H9 (cell line): ENCODE results near the gene ZNF609. TPM values are rescaled to one million over a fixed set of nuclear protein-coding genes. Genes with fewer than 3 reads are reported as not detected.
A peak's percentile ranks its signal among the peaks of the same experiment; 100 is the strongest.

Source experiments
- DNase-seq: peaks from one replicate; pipeline ENCODE4 v3.0.0-alpha.2; 2017
- H2AFZ ChIP-seq: one replicate; pipeline ENCODE4 v1.6.1; 2013; ENCODE audit warnings: mild to moderate bottlenecking, low read length, control low read depth, moderate library complexity
- H2AK5ac ChIP-seq: 2 replicates; pipeline ENCODE4 v1.6.1; 2013; ENCODE audit warnings: low read length, control low read depth, mixed read lengths; ENCODE audit not compliant: insufficient read length
- H2BK120ac ChIP-seq: one replicate; pipeline ENCODE4 v1.6.1; 2013; ENCODE audit warnings: low read depth, mild to moderate bottlenecking, low read length, control low read depth, inconsistent platforms; ENCODE audit not compliant: poor library complexity, severe bottlenecking
- H2BK12ac ChIP-seq: 2 replicates; pipeline ENCODE4 v1.6.1; 2013; ENCODE audit warnings: low read length, control low read depth, mixed read lengths, low read depth; ENCODE audit not compliant: insufficient read length
- H2BK15ac ChIP-seq: 2 replicates; pipeline ENCODE4 v1.6.1; 2013; ENCODE audit warnings: low read depth, low read length, control low read depth
- H2BK20ac ChIP-seq: one replicate; pipeline ENCODE4 v1.6.1; 2013; ENCODE audit warnings: low read depth, mild to moderate bottlenecking, low read length, control low read depth, inconsistent platforms; ENCODE audit not compliant: poor library complexity, severe bottlenecking
- H2BK5ac ChIP-seq: 2 replicates; pipeline ENCODE4 v1.6.1; 2013; ENCODE audit warnings: low read length, control low read depth, mixed read lengths; ENCODE audit not compliant: insufficient read length
- H3K14ac ChIP-seq: 2 replicates; pipeline ENCODE4 v1.6.1; 2013; ENCODE audit warnings: low read length, control low read depth; ENCODE audit not compliant: insufficient read depth
- H3K18ac ChIP-seq: 2 replicates; pipeline ENCODE4 v1.6.1; 2013; ENCODE audit warnings: low read depth, mild to moderate bottlenecking, mixed read lengths, low read length, control low read depth; ENCODE audit not compliant: insufficient read length
- H3K23ac ChIP-seq: 2 replicates; pipeline ENCODE4 v1.6.1; 2013; ENCODE audit warnings: low read length, control low read depth, mixed read lengths, low read depth; ENCODE audit not compliant: insufficient read length
- H3K23me2 ChIP-seq: 2 replicates; pipeline ENCODE4 v1.6.1; 2013; ENCODE audit warnings: low read depth, mild to moderate bottlenecking, mixed read lengths, low read length, control low read depth; ENCODE audit not compliant: insufficient read length, poor library complexity, severe bottlenecking
- H3K27ac ChIP-seq: 2 replicates; pipeline ENCODE4 v1.5.1; 2013; ENCODE audit warnings: low read length, control low read depth, mixed read lengths, low read depth; ENCODE audit not compliant: insufficient read length
- H3K27me3 ChIP-seq: 2 replicates; pipeline ENCODE4 v1.6.1; 2013; ENCODE audit warnings: low read length, control low read depth, inconsistent platforms; ENCODE audit not compliant: insufficient read depth
- H3K4ac ChIP-seq: 2 replicates; pipeline ENCODE4 v1.6.1; 2013; ENCODE audit warnings: low read depth, mild to moderate bottlenecking, control low read depth, inconsistent platforms, low read length, moderate library complexity
- H3K4me1 ChIP-seq: 2 replicates; pipeline ENCODE4 v1.6.1; 2013; ENCODE audit warnings: low read length, control low read depth, inconsistent platforms; ENCODE audit not compliant: insufficient read depth
- H3K4me2 ChIP-seq: 2 replicates; pipeline ENCODE4 v1.6.1; 2013; ENCODE audit warnings: low read length, control low read depth, mixed read lengths; ENCODE audit not compliant: insufficient read length, insufficient read depth
- H3K56ac ChIP-seq: 2 replicates; pipeline ENCODE4 v1.6.1; 2013; ENCODE audit warnings: low read depth, mild to moderate bottlenecking, mixed read lengths, low read length, control low read depth; ENCODE audit not compliant: insufficient read length
- H3K79me1 ChIP-seq: 2 replicates; pipeline ENCODE4 v1.6.1; 2013; ENCODE audit warnings: low read depth, mild to moderate bottlenecking, moderate library complexity, low read length, control low read depth, inconsistent platforms; ENCODE audit not compliant: insufficient read depth, poor library complexity, severe bottlenecking
- H3K79me2 ChIP-seq: 2 replicates; pipeline ENCODE4 v1.6.1; 2013; ENCODE audit warnings: low read length, control low read depth, inconsistent platforms; ENCODE audit not compliant: insufficient read depth
- H3K9ac ChIP-seq: 2 replicates; pipeline ENCODE4 v1.6.1; 2013; ENCODE audit warnings: low read length, control low read depth, mixed read lengths; ENCODE audit not compliant: insufficient read length; ENCODE audit errors: extremely low read depth
- H3K9me3 ChIP-seq: one replicate; pipeline ENCODE4 v1.6.1; 2013; ENCODE audit warnings: low read depth, low read length, inconsistent platforms; ENCODE audit not compliant: control insufficient read depth
- H3T11ph ChIP-seq: one replicate; pipeline ENCODE4 v1.6.1; 2013; ENCODE audit warnings: mild to moderate bottlenecking, low read length, control low read depth, inconsistent platforms
- H4K20me1 ChIP-seq: one replicate; pipeline ENCODE4 v1.6.1; 2013; ENCODE audit not compliant: control insufficient read depth, insufficient read length, insufficient read depth
- H4K5ac ChIP-seq: 2 replicates; pipeline ENCODE4 v1.6.1; 2013; ENCODE audit warnings: low read depth, mild to moderate bottlenecking, mixed read lengths, low read length, control low read depth; ENCODE audit not compliant: insufficient read length
- H4K8ac ChIP-seq: replicated peaks from 2 replicates; pipeline ENCODE4 v1.6.1; 2013; ENCODE audit warnings: low read length, control low read depth, mixed read lengths, low read depth; ENCODE audit not compliant: insufficient read length
- H4K91ac ChIP-seq: 2 replicates; pipeline ENCODE4 v1.6.1; 2013; ENCODE audit warnings: low read depth, mild to moderate bottlenecking, moderate library complexity, mixed read lengths, low read length, control low read depth; ENCODE audit not compliant: insufficient read length
- H3K27ac Mint-ChIP-seq, 3 experiments: 2 replicates in 2 of 3; 3 replicates in 1 of 3; pipeline ENCODE4 v1.8.0; 2020 to 2021; ENCODE audit warnings: mixed read lengths in 3 of 3, mild to moderate bottlenecking in 1 of 3, moderate library complexity in 1 of 3
- H3K27me3 Mint-ChIP-seq: 2 replicates; pipeline ENCODE4 v1.8.0; 2021; ENCODE audit warnings: low read depth, mild to moderate bottlenecking, moderate library complexity, mixed read lengths
- H3K36me3 Mint-ChIP-seq, 3 experiments: 2 replicates in 2 of 3; 3 replicates in 1 of 3; pipeline ENCODE4 v1.8.0; 2020 to 2021; ENCODE audit warnings: low read depth in 3 of 3, mixed read lengths in 3 of 3; ENCODE audit not compliant: insufficient read depth in 1 of 3
- H3K4me1 Mint-ChIP-seq, 2 experiments: 2 replicates each; pipeline ENCODE4 v1.8.0; 2020; ENCODE audit warnings: mixed read lengths in 2 of 2
- H3K4me3 Mint-ChIP-seq, 2 experiments: 2 replicates in 1 of 2; 3 replicates in 1 of 2; pipeline ENCODE4 v1.8.0; 2020 to 2021; ENCODE audit warnings: mild to moderate bottlenecking in 2 of 2, mixed read lengths in 2 of 2, moderate library complexity in 1 of 2
- H3K9me3 Mint-ChIP-seq, 2 experiments: 2 replicates in 1 of 2; 3 replicates in 1 of 2; pipeline ENCODE4 v1.8.0; 2020; ENCODE audit warnings: mild to moderate bottlenecking in 2 of 2, mixed read lengths in 2 of 2, moderate library complexity in 1 of 2
- CTCF ChIP-seq: fragments of 200-600 bp; sonication (generic); conservative IDR thresholded peaks from 3 replicates; pipeline ENCODE4 v1.8.0; 2021; ENCODE audit warnings: antibody characterized with exemption, mild to moderate bottlenecking
- WGBS: extraction: QIAGEN DNeasy Blood & Tissue Kit; methylation state at CpG from one replicate; pipeline ENCODE4 v1.1.7; 2013; ENCODE audit warnings: missing lambda C conversion rate, low lambda C conversion rate, mixed read lengths; ENCODE audit not compliant: insufficient read length; ENCODE audit errors: extremely low coverage; 5-methylcytosine and 5-hydroxymethylcytosine counted together
- total RNA-seq: library from RNA; stranded (reverse); gene quantifications from 2 replicates; pipeline ENCODE4 v1.2.1, GENCODE V29; 2021

ZNF609 gene
- total RNA-seq, 1 experiment from 2014 or later, result 45.3 TPM

- no peaks in the 10 kb centered on the region for H3K23me2 ChIP-seq
- Mint-ChIP-seq H3K36me3 (peaks cover 2 to 8% (median 8%) of the 10 kb centered on the region in 3 experiments; a peak in 4 of 7 replicates), H3K4me3 (no peak overlapping the region), H3K27me3 (no peaks in the 10 kb centered on the region), H3K27ac (peak overlapping the region; percentile 29 to 88 (median 78); a peak in 4 of 7 replicates), H3K9me3 (no peaks in the 10 kb centered on the region), H3K4me1 (peaks cover 23 to 27% of the 10 kb centered on the region in 2 experiments)
- H3K9me3 ChIP-seq, result no peaks in the 10 kb centered on the region
- no peak overlapping the region for H3K23ac ChIP-seq
- no peak overlapping the region for H4K5ac ChIP-seq
- no peak overlapping the region for H2BK120ac ChIP-seq
- H2AFZ ChIP-seq, result no peak overlapping the region
- H2BK15ac ChIP-seq, result no peak overlapping the region
- no peak overlapping the region for H4K8ac ChIP-seq
- H3K4me1 ChIP-seq, result no peaks in the 10 kb centered on the region; the same call in 1 of the 2 replicates
- H2BK5ac ChIP-seq, result no peak overlapping the region
- H3K27ac ChIP-seq, result no peak overlapping the region
- H3K4me2 ChIP-seq, result no peak overlapping the region
- H4K91ac ChIP-seq, result no peak overlapping the region
- no peaks in the 10 kb centered on the region for H3K27me3 ChIP-seq
- H2BK20ac ChIP-seq, result no peak overlapping the region
- no peak overlapping the region for H3K14ac ChIP-seq
- peaks cover 13% of the 10 kb centered on the region for H3K79me1 ChIP-seq
- WGBS, result no CpG with 5 or more reads among the region's 2 CpGs
- H3K56ac ChIP-seq, result no peak overlapping the region
- peaks cover 7% of the 10 kb centered on the region; the same call in 1 of the 2 replicates for H3K79me2 ChIP-seq
- no peak overlapping the region for H2BK12ac ChIP-seq
- no peak for TF ChIP-seq CTCF
- no peak overlapping the region for H3K9ac ChIP-seq
- no peak overlapping the region for H3K4ac ChIP-seq
- no peak overlapping the region for H3K18ac ChIP-seq
- no peak overlapping the region for H3T11ph ChIP-seq
- no peaks in the 10 kb centered on the region for H4K20me1 ChIP-seq
- H2AK5ac ChIP-seq, result no peak overlapping the region
- no peak for DNase-seq
Observed at GRCh38 chr15:64515196-64515595, 54.8 kb downstream of the ZNF609 start.
